ENCODE data around the gene PAX7.

- TF ChIP-seq CTCF (IDR thresholded peaks at IDR 0.05), result no peak
- no peak for TF ChIP-seq POLR2AphosphoS5 (IDR thresholded peaks at IDR 0.05)
Measured at GRCh38 chr1:18637962-18638834, 7.6 kb downstream of the PAX7 start.
